Thoracic aorta (tissue), 2 donors: ENCODE data around the gene PRPF6. TPM values are rescaled to one million over a fixed set of nuclear protein-coding genes. Genes with fewer than 3 reads are reported as not detected.

Source experiments
- ATAC-seq: fragments of 150-250 bp; one replicate; pipeline ENCODE4 v1.8.0; 2017; ENCODE audit warnings: low read depth; ENCODE audit not compliant: insufficient number of reproducible peaks, low FRiP score
- DNase-seq: peaks from one replicate; pipeline ENCODE4 v3.0.0-alpha.2; 2020; ENCODE audit warnings: low spot score
- H3K27ac ChIP-seq, 2 donors: fragments of 200-600 bp; sonication (generic); 1 replicate in 1 of 2; 2 replicates in 1 of 2; pipeline ENCODE4 v1.5.1; 2016; ENCODE audit warnings: mild to moderate bottlenecking in 2 of 2, moderate library complexity in 2 of 2
- H3K27me3 ChIP-seq: fragments of 200-600 bp; sonication (generic); replicated peaks from 2 replicates; pipeline ENCODE4 v1.6.0; 2016; ENCODE audit warnings: mild to moderate bottlenecking; ENCODE audit not compliant: insufficient read depth
- H3K36me3 ChIP-seq: fragments of 200-600 bp; sonication (generic); one replicate; pipeline ENCODE4 v1.5.1; 2016
- H3K4me1 ChIP-seq, 2 donors: fragments of 200-600 bp; sonication (generic); 1 replicate in 1 of 2; 2 replicates in 1 of 2; pipeline versions ENCODE4 v1.5.1 to v1.6.0; 2016; ENCODE audit warnings: low read depth in 2 of 2, mild to moderate bottlenecking in 1 of 2; ENCODE audit not compliant: control insufficient read depth in 1 of 2
- H3K4me3 ChIP-seq: fragments of 200-600 bp; sonication (generic); 2 replicates; pipeline ENCODE4 v1.5.1; 2016; ENCODE audit warnings: mild to moderate bottlenecking
- H3K9me3 ChIP-seq: fragments of 200-600 bp; sonication (generic); 2 replicates; pipeline ENCODE4 v1.5.1; 2016
- total RNA-seq, 2 donors: library from RNA; depleted of rRNA; stranded (reverse); fragments of >200 nt; gene quantifications; one replicate each; pipeline versions ENCODE4 v1.1.0 to v1.2.3, GENCODE V29; 2016
- TF ChIP-seq, protein P1 (sequence below): fragments of 200-600 bp; sonication (generic); IDR thresholded peaks from one replicate; pipeline ENCODE4 v1.5.1; 2019; ENCODE audit warnings: antibody characterized with exemption

PRPF6 gene
- total RNA-seq, 2 donors from 2014 or later = 51.9 to 52.9 TPM

DNA sequence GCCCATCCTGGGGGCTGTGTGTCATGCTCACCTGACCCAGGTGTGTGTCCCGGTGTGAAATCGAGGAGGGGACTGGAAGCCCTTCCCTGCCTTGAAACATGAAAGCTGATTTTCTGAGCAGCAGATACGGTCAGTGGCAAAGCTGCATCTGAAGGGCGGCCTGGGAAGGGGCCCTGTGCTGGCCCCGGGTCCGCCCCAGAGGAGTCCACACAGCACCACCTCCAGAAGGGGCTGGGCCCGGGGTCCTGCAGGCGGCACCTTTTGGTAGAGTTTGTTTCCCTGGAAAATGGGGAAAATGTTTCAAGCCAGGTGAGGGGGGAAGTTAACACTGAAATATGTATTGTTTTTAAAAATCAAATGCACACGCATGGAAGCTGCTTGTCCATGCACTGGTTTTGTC is 45.5 kb upstream of the PRPF6 start:
- Histone ChIP-seq H3K4me3 (no peak overlapping the region), H3K27me3 (no peaks in the 10 kb centered on the region), H3K27ac (no peak overlapping the region), H3K4me1 (no peaks in the 10 kb centered on the region), H3K36me3 (peaks cover 35% of the 10 kb centered on the region), H3K9me3 (no peaks in the 10 kb centered on the region)
- ATAC-seq (no peak), DNase-seq (no peak)
- TF ChIP-seq, protein P1, sequence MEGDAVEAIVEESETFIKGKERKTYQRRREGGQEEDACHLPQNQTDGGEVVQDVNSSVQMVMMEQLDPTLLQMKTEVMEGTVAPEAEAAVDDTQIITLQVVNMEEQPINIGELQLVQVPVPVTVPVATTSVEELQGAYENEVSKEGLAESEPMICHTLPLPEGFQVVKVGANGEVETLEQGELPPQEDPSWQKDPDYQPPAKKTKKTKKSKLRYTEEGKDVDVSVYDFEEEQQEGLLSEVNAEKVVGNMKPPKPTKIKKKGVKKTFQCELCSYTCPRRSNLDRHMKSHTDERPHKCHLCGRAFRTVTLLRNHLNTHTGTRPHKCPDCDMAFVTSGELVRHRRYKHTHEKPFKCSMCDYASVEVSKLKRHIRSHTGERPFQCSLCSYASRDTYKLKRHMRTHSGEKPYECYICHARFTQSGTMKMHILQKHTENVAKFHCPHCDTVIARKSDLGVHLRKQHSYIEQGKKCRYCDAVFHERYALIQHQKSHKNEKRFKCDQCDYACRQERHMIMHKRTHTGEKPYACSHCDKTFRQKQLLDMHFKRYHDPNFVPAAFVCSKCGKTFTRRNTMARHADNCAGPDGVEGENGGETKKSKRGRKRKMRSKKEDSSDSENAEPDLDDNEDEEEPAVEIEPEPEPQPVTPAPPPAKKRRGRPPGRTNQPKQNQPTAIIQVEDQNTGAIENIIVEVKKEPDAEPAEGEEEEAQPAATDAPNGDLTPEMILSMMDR = no peak

DNA sequence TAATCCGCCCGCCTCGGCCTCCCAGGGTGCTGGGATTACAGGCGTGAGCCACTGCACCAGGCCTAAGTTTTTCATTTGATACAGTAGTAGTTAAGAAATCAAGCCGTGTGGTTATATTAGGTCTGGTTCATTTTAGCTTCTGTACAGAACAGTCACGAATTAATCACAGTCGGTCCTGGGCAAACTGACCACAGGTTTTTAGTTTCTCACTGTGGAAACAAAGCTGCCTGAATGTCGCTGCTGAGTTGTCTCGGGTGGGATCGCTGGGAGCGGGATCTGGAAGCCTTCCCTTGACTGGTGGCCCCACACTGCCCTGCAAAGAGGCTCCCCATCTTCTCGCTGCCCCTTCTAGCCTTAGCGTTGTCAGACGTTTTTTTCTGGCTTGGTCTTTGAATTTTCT is 43.3 kb upstream of the PRPF6 start:
- Histone ChIP-seq H3K4me3 (no peak overlapping the region), H3K27me3 (no peaks in the 10 kb centered on the region), H3K27ac (no peak overlapping the region), H3K9me3 (no peaks in the 10 kb centered on the region), H3K36me3 (peaks cover 24% of the 10 kb centered on the region), H3K4me1 (no peaks in the 10 kb centered on the region)
- TF ChIP-seq, protein P1 = no peak
- DNase-seq (no peak), ATAC-seq (no peak)

GRCh38 chr20:63939061-63939935 is 41.6 kb upstream of the PRPF6 start:
- no peaks in the 10 kb centered on the region for H3K4me1 ChIP-seq
- H3K27me3 ChIP-seq = no peaks in the 10 kb centered on the region
- no peak for ATAC-seq
- DNase-seq = no peak
- no peaks in the 10 kb centered on the region for H3K9me3 ChIP-seq
- no peak overlapping the region for H3K27ac ChIP-seq
- TF ChIP-seq, protein P1 = no peak
- H3K4me3 ChIP-seq = no peak overlapping the region
- H3K36me3 ChIP-seq = peaks cover 38% of the 10 kb centered on the region

DNA sequence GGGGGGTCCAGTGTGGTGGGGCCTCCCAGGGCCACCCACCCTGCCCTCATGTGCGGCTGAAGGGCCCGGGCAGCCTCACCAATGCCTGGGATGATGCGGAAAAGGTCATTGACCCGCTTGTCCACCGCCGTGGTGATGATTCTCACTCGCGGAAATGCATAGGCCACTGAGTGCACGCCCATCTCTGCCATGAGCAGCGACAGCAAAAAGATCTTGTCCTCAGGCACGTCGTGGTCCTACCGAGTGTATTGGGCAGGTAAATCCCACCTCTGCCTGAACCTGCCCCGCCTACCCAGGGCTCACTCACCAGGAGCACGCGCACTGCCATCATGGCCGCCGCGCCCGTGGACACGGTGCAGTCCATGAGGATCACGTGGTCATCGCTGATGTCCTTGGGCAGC is 40.9 kb upstream of the PRPF6 start:
- TF ChIP-seq, protein P1 = no peak
- Histone ChIP-seq H3K9me3 (no peaks in the 10 kb centered on the region), H3K4me3 (no peak overlapping the region), H3K27me3 (no peaks in the 10 kb centered on the region), H3K27ac (no peak overlapping the region), H3K4me1 (no peaks in the 10 kb centered on the region), H3K36me3 (peaks cover 40% of the 10 kb centered on the region)
- DNase-seq (no peak), ATAC-seq (no peak)

DNA sequence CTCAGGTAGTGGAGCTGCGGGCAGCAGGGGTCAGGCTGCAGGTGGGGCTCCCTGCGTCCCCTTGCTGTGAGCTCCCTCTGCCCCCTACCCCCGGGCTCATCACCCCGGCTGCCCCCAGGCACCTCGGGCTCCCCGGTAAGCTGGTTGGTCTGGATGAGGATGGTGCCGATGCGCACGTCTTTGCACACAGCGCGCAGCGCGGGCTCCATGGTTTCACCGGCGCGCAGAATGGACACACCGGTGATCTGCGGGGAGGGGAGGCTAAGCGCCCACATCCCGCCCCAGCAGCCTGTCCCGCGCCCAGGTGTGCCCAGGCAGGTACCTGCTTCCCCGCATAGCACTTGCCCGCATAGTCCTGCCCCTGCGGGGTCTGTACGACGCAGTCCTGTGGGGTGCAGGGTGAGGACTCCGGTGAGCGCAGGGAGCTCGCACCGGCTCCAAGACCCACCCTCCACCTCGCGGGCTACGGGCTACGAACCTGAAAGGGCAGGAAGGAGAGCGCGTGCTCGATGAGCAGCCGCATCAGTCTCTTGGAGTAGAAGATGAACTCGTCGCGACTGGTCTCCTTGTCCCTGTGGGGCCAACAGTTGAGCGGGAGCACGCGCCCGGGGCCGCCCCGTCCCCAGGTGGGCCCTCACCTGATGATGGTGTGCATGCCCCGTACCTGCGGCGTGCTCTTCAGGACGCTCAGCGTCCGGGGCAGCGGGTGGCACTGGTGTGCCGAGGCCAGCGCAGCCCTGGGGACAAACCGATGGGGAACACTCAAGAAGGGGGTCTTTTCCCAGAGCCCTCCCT is 40.3 kb upstream of the PRPF6 start:
- no peak for DNase-seq
- H3K9me3 ChIP-seq = no peaks in the 10 kb centered on the region
- no peak overlapping the region for H3K4me3 ChIP-seq
- H3K4me1 ChIP-seq = no peaks in the 10 kb centered on the region
- no peak for ATAC-seq
- no peak overlapping the region for H3K27ac ChIP-seq
- TF ChIP-seq, protein P1 = no peak
- H3K27me3 ChIP-seq = no peaks in the 10 kb centered on the region
- peaks cover 43% of the 10 kb centered on the region for H3K36me3 ChIP-seq
